SIG-M5 (cell line): ENCODE data around the gene ANKRD17.

Experiments used
- DNase-seq: peaks from one replicate; lab custom pipeline; 2025; lab: John Stamatoyannopoulos, UW

Gene ANKRD17

GRCh38 chr4:73193659-73194058 lies 64.9 kb downstream of the ANKRD17 start:
- no peak for DNase-seq

- no peak for DNase-seq
These were observed 65.4 kb downstream of the ANKRD17 start for GRCh38 chr4:73193155-73193554.

GRCh38 chr4:73189274-73189810 lies 69.3 kb downstream of the ANKRD17 start:
- no peak for DNase-seq

- no peak for DNase-seq
These were observed 71.3 kb downstream of the ANKRD17 start for GRCh38 chr4:73187325-73187724.

- no peak for DNase-seq
These were observed 72.7 kb downstream of the ANKRD17 start for GRCh38 chr4:73185903-73186302.

GRCh38 chr4:73181231-73181630 lies 77.4 kb downstream of the ANKRD17 start:
- DNase-seq = peak; percentile 26

- DNase-seq = no peak
These were observed 80.2 kb downstream of the ANKRD17 start for GRCh38 chr4:73178389-73178788.

- no peak for DNase-seq
These were observed 86.4 kb downstream of the ANKRD17 start for GRCh38 chr4:73172161-73172560.

GRCh38 chr4:73170518-73171198 lies 87.9 kb downstream of the ANKRD17 start:
- no peak for DNase-seq

GRCh38 chr4:73166212-73166611 lies 92.4 kb downstream of the ANKRD17 start:
- no peak for DNase-seq

- no peak for DNase-seq
These were observed 96.9 kb downstream of the ANKRD17 start for GRCh38 chr4:73161527-73162185.

- no peak for DNase-seq
These were observed 102.2 kb downstream of the ANKRD17 start for GRCh38 chr4:73156394-73156793.

GRCh38 chr4:73152893-73153292 lies 105.7 kb downstream of the ANKRD17 start:
- DNase-seq = no peak

GRCh38 chr4:73142995-73143547 lies 115.5 kb downstream of the ANKRD17 start:
- no peak for DNase-seq

- no peak for DNase-seq
These were observed 118.6 kb downstream of the ANKRD17 start for GRCh38 chr4:73139991-73140390.

- DNase-seq = no peak
These were observed 119.4 kb downstream of the ANKRD17 start for GRCh38 chr4:73139245-73139644.

GRCh38 chr4:73137121-73137520 lies 121.5 kb downstream of the ANKRD17 start:
- DNase-seq = no peak

GRCh38 chr4:73133784-73134183 lies 124.8 kb downstream of the ANKRD17 start:
- DNase-seq = no peak

- DNase-seq = no peak
These were observed 127.3 kb downstream of the ANKRD17 start for GRCh38 chr4:73131281-73131680.

- DNase-seq = no peak
These were observed 129.3 kb downstream of the ANKRD17 start for GRCh38 chr4:73129319-73129718.

GRCh38 chr4:73127839-73128453 lies 130.7 kb downstream of the ANKRD17 start:
- DNase-seq = no peak

- DNase-seq = no peak
These were observed 149.1 kb downstream of the ANKRD17 start for GRCh38 chr4:73109493-73109892.

- no peak for DNase-seq
These were observed 153.9 kb downstream of the ANKRD17 start for GRCh38 chr4:73104695-73105094.
